Gastrocnemius medialis (tissue), 4 donors: ENCODE data around the gene EYA4.
A peak's percentile ranks its signal among the peaks of the same experiment; 100 is the strongest.

Source experiments
- CTCF ChIP-seq, 5 experiments: fragments of 450-650 bp in 3 of 5; fragments of 200-600 bp in 2 of 5; sonication (generic) in 2 of 5; IDR thresholded peaks in 4 of 5; conservative IDR thresholded peaks in 1 of 5; 1 replicate in 4 of 5; 2 replicates in 1 of 5; pipeline ENCODE4 v1.5.1; 2016 to 2019; ENCODE audit warnings: antibody characterized with exemption in 5 of 5, mild to moderate bottlenecking in 3 of 5, moderate library complexity in 3 of 5
- POLR2A ChIP-seq, 2 donors: fragments of 450-650 bp; IDR thresholded peaks; one replicate each; pipeline ENCODE4 v1.6.1; 2017; ENCODE audit warnings: antibody characterized with exemption in 2 of 2, mild to moderate bottlenecking in 2 of 2, moderate library complexity in 2 of 2

DNA sequence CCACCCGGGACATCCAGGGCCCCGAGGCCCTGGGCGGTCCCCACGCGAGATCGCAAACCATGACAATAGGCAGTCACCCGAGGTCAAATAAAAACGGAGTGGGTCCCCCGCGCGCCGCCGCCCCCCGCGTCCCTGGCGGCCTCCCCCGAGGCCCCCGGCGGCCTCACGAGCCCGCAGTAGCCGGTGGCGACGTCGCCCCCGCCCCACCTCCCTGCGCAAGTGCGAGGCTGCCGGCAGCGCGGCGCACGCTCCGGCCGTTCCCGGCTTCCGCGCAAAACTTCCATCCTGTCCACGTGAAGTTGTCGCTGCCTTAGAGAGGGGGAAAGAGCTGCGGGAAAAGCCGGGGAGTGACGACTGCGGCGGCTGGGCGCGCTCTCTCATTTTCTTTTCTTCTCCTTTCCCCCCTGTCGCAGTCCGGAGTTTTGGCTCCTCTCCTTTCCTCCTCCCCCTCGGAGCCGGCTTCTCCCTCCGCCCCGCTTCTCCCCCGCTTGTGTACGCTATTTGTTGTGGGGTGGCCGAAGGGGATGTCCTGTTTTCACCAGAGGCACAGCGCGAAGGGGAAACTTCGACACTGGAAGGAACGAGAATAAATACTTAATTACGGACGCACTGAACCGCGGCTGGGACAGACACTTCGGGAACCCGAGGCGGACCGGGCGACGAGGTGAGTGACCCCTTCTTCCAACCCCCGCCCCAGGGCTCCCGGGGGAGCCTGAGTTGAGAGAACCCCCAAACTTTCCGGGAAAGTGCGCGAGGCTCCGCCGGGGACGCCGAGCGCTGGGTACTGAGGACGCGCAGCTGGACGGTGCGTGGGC is at the start of gene EYA4:
- TF ChIP-seq CTCF (IDR thresholded peaks at IDR 0.05 in 4 of 5, conservative IDR thresholded peaks at IDR 0.05 in 1 of 5) (no peak), POLR2A (IDR thresholded peaks at IDR 0.05) (peak; percentile 66 to 82)
